Brain microvascular endothelial cell (primary cell): Measurements from ENCODE around the gene SLC12A5.

Experiments
- DNase-seq: peaks from one replicate; pipeline ENCODE4 v3.0.0-alpha.2; 2020
- H3K27ac ChIP-seq: fragments of 250-450 bp; sonication (Bioruptor Pico); 2 replicates; pipeline ENCODE4 v1.5.1; 2020; ENCODE audit warnings: mild to moderate bottlenecking, moderate library complexity
- H3K27me3 ChIP-seq: fragments of 250-450 bp; sonication (Bioruptor Pico); replicated peaks from 2 replicates; pipeline ENCODE4 v1.5.1; 2020; ENCODE audit warnings: mild to moderate bottlenecking
- H3K36me3 ChIP-seq: fragments of 250-450 bp; sonication (Bioruptor Pico); replicated peaks from 2 replicates; pipeline ENCODE4 v1.5.1; 2020; ENCODE audit warnings: mild to moderate bottlenecking
- H3K4me3 ChIP-seq: 2 replicates; pipeline ENCODE4 v1.5.1; 2011; ENCODE audit warnings: low read depth, mild to moderate bottlenecking, control low read depth, low read length, moderate library complexity
- in situ Hi-C: cut with HindIII; loops from 2 replicates; pipeline ENCODE4 v1.10.0; 2017; ENCODE audit warnings: low sequenced_read_pairs, low pct_ligation_motif_present
- TF ChIP-seq, protein P1 (sequence below): IDR thresholded peaks from 2 replicates; pipeline ENCODE4 v1.5.1; 2011; ENCODE audit warnings: low read depth, mild to moderate bottlenecking, moderate library complexity, low read length, control low read depth, inconsistent platforms; ENCODE audit errors: missing control alignments

SLC12A5 gene

GRCh38 chr20:46065691-46066090 is 36.7 kb downstream of the SLC12A5 start:
- DNase-seq, result no peak
- in situ Hi-C loops, result no loop called here
- H3K36me3 ChIP-seq, result peaks cover 65% of the 10 kb centered on the region
- no peak overlapping the region for H3K4me3 ChIP-seq
- no peaks in the 10 kb centered on the region for H3K27me3 ChIP-seq
- TF ChIP-seq, protein P1, sequence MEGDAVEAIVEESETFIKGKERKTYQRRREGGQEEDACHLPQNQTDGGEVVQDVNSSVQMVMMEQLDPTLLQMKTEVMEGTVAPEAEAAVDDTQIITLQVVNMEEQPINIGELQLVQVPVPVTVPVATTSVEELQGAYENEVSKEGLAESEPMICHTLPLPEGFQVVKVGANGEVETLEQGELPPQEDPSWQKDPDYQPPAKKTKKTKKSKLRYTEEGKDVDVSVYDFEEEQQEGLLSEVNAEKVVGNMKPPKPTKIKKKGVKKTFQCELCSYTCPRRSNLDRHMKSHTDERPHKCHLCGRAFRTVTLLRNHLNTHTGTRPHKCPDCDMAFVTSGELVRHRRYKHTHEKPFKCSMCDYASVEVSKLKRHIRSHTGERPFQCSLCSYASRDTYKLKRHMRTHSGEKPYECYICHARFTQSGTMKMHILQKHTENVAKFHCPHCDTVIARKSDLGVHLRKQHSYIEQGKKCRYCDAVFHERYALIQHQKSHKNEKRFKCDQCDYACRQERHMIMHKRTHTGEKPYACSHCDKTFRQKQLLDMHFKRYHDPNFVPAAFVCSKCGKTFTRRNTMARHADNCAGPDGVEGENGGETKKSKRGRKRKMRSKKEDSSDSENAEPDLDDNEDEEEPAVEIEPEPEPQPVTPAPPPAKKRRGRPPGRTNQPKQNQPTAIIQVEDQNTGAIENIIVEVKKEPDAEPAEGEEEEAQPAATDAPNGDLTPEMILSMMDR, result no peak
- no peak overlapping the region for H3K27ac ChIP-seq

GRCh38 chr20:46070215-46070900 is 41.3 kb downstream of the SLC12A5 start:
- no peak overlapping the region for H3K4me3 ChIP-seq
- H3K27me3 ChIP-seq, result no peaks in the 10 kb centered on the region
- DNase-seq, result peak; percentile 88
- peak overlapping the region; percentile 21 for H3K27ac ChIP-seq
- in situ Hi-C loops, result no loop called here
- TF ChIP-seq, protein P1, result no peak
- peaks cover 30% of the 10 kb centered on the region for H3K36me3 ChIP-seq

DNA sequence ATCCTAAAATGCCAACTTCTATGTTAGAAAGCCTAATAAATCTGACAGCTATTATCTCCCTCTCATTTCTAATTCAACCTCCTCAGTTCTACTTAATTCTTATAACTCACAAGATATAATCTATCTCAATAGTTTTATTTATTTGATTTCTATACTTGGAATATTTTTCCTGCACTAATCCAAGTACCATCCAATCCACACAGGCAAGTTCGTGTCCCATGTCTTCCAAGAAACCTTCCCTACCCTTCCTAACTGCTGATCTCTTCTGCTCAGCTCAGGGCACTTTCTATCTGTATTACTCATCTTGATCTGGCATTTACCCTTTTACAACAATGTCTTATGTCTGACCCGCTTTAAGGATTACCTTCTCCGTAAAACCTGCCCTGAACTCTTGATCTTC is 42.6 kb downstream of the SLC12A5 start:
- no peak for DNase-seq
- no peak overlapping the region for H3K4me3 ChIP-seq
- in situ Hi-C loops, result no loop called here
- no peak overlapping the region for H3K27ac ChIP-seq
- no peaks in the 10 kb centered on the region for H3K27me3 ChIP-seq
- peaks cover 18% of the 10 kb centered on the region for H3K36me3 ChIP-seq
- TF ChIP-seq, protein P1, result no peak

DNA sequence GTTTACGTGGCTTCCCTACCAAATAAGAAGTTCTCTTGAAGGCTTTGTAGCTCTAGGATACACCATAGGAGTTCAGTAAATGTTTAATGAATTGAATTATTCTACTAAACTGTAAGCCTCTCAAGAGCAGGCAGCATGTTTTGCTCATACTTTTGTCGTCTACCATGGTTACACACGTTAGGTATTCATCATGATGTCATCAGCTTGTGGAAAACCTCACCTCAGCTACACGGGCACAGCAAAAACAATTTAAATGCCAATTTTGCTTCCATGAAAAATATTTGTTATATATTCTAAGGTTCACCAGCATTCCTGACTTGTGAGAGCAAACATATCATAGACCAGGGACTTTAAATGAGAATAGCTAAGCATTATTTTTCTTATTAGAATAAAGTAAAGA is 44.0 kb downstream of the SLC12A5 start:
- TF ChIP-seq, protein P1, result no peak
- no peaks in the 10 kb centered on the region for H3K27me3 ChIP-seq
- in situ Hi-C loops, result no loop called here
- H3K36me3 ChIP-seq, result peaks cover 13% of the 10 kb centered on the region
- no peak overlapping the region for H3K4me3 ChIP-seq
- no peak for DNase-seq
- H3K27ac ChIP-seq, result no peak overlapping the region

DNA sequence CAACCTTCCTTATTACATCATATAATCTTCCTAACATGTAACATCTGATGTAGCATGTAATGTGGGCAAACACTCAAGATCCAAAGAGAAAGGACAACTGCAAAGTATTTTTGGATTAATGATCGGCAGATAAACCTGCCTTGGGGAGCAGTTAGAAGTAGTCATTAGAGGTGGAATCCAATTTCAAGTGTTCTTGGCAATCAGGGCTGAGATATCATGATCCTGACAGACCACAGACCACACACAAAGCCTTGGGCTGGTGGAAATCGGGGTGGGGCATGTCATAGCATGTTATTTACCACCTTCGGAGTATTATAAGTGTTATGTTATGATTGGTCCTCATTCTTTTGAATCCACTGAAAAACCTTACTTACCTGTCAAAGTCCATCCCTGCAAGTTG is 44.4 kb downstream of the SLC12A5 start:
- DNase-seq, result no peak
- H3K4me3 ChIP-seq, result no peak overlapping the region
- no peaks in the 10 kb centered on the region for H3K27me3 ChIP-seq
- H3K36me3 ChIP-seq, result peaks cover 17% of the 10 kb centered on the region
- H3K27ac ChIP-seq, result no peak overlapping the region
- TF ChIP-seq, protein P1, result no peak
- in situ Hi-C loops, result no loop called here

GRCh38 chr20:46074006-46074405 is 45.0 kb downstream of the SLC12A5 start:
- H3K4me3 ChIP-seq, result no peak overlapping the region
- H3K36me3 ChIP-seq, result peaks cover 23% of the 10 kb centered on the region
- in situ Hi-C loops, result no loop called here

More at GRCh38 chr20:46074006-46074405, 45.0 kb downstream of the SLC12A5 start:
- H3K27me3 ChIP-seq, result no peaks in the 10 kb centered on the region
- DNase-seq, result no peak
- TF ChIP-seq, protein P1, result no peak
- H3K27ac ChIP-seq, result no peak overlapping the region
